HUDEP-2 (cell line): ENCODE data around the gene TEX26.

Experiments used
- DNase-seq, 76 experiments: peaks; one replicate each; lab custom pipeline; 2025; ENCODE audit not compliant: unreplicated experiment in 76 of 76; lab: John Stamatoyannopoulos, UW

The TEX26 gene

GRCh38 chr13:31011193-31011860 lies 78.9 kb downstream of the TEX26 start:
- no peak for DNase-seq

- DNase-seq = no peak
Measured at GRCh38 chr13:31011901-31012654, 79.6 kb downstream of the TEX26 start.

GRCh38 chr13:31012655-31013024 lies 80.2 kb downstream of the TEX26 start:
- DNase-seq = peak in 1 of 76 experiments; percentile 0

GRCh38 chr13:31014456-31014855 lies 82.0 kb downstream of the TEX26 start:
- no peak for DNase-seq

GRCh38 chr13:31015199-31015598 lies 82.7 kb downstream of the TEX26 start:
- no peak for DNase-seq

- DNase-seq = no peak
Measured at GRCh38 chr13:31016342-31017325, 84.2 kb downstream of the TEX26 start.

GRCh38 chr13:31018511-31018910 lies 86.1 kb downstream of the TEX26 start:
- DNase-seq = no peak

GRCh38 chr13:31020996-31021395 lies 88.5 kb downstream of the TEX26 start:
- DNase-seq = no peak

GRCh38 chr13:31022288-31022895 lies 89.9 kb downstream of the TEX26 start:
- DNase-seq = no peak

- no peak for DNase-seq
Measured at GRCh38 chr13:31022928-31023530, 90.6 kb downstream of the TEX26 start.
